ENCODE measurements around the gene JPH3. TPM values are rescaled to one million over a fixed set of nuclear protein-coding genes. Genes with fewer than 3 reads are reported as not detected.
"Not testable (repeated sequence)": the region's sequence is repeated elsewhere in the genome, so short reads cannot be mapped to it uniquely, and the experiment has no call there.

JPH3 gene
- total and polyA plus RNA-seq, 2 experiments from 2014 or later: 8.0 to 39.3 TPM

DNA sequence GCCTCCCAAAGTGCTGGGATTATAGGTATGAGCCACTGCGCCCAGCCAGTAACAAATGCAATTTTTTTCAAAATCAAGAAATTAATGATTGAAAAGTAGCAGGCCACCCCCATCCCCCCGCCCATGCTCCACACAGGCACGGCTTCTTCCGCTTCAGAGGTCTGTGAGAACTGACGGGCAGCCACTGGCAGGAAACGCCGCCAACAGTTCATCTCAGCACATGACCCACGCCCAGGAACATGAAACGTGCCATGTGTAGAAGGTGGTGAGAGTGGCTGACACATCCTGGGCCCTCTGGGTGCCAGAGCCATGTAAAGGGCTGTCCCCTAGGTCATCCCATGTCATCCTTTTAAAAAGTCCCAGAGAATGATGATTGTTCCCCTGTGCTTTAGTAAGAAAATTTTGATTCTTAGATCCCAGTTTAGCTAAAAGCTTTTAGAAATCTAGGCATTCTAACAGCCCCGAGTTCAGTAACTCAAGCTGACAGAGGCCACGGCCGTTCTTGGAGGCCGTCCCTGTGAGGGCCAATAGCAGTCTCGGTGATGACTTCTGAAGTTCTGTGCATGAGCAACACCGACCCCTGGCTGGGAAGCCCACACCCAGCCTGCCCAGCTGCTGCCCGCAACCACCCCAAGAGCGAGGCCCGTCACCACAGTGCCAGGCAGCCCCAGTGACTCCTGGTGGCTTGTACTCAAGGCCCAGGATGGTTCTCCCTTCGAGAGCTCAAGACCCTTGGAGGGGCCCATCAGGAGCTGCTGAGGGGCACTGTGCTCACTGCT, 111.3 kb downstream of the JPH3 start:
- no peak for DNase-seq (ENCODE audit: low read depth in 1 of 2, low spot score in 1 of 2)
- Histone ChIP-seq H3K27ac (no peak overlapping the region), H3K4me1 (ENCODE audit: low read depth) (peaks cover 2% of the 10 kb centered on the region), H3K9me3 (ENCODE audit: low read depth) (no peaks in the 10 kb centered on the region), H3K36me3 (peaks cover 5% of the 10 kb centered on the region), H3K4me3 (no peak overlapping the region), H3K27me3 (no peaks in the 10 kb centered on the region)
- TF ChIP-seq, protein P1, sequence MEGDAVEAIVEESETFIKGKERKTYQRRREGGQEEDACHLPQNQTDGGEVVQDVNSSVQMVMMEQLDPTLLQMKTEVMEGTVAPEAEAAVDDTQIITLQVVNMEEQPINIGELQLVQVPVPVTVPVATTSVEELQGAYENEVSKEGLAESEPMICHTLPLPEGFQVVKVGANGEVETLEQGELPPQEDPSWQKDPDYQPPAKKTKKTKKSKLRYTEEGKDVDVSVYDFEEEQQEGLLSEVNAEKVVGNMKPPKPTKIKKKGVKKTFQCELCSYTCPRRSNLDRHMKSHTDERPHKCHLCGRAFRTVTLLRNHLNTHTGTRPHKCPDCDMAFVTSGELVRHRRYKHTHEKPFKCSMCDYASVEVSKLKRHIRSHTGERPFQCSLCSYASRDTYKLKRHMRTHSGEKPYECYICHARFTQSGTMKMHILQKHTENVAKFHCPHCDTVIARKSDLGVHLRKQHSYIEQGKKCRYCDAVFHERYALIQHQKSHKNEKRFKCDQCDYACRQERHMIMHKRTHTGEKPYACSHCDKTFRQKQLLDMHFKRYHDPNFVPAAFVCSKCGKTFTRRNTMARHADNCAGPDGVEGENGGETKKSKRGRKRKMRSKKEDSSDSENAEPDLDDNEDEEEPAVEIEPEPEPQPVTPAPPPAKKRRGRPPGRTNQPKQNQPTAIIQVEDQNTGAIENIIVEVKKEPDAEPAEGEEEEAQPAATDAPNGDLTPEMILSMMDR (IDR thresholded peaks at IDR 0.05; ENCODE audit: low read depth, low read length): no peak

DNA sequence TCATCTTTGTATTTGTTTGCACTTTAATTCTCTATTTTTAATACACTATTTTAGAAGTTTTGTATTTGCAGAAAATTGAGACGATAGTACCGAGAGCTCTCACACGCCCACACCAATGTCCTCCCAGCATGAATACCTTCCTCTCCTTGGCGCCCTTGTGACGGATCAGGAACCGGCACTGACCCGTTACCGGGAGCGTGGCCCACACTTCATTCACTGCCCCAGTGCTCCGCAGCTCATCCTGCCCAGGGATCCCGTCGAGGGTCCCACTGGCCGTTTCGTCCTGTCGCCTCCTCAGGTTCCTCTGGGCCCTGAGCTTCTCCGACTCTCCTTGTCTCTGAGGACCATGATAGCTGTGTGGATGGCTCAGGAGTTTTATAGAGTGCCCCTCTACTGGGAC, 112.9 kb downstream of the JPH3 start:
- no peak overlapping the region for H3K27ac ChIP-seq
- TF ChIP-seq, protein P1 (IDR thresholded peaks at IDR 0.05; ENCODE audit: low read depth, low read length): no peak
- no peaks in the 10 kb centered on the region for H3K4me1 ChIP-seq (ENCODE audit: low read depth)
- no peaks in the 10 kb centered on the region for H3K27me3 ChIP-seq
- no peak for DNase-seq (ENCODE audit: low read depth in 1 of 2, low spot score in 1 of 2)
- H3K4me3 ChIP-seq: no peak overlapping the region
- H3K9me3 ChIP-seq (ENCODE audit: low read depth): no peaks in the 10 kb centered on the region
- H3K36me3 ChIP-seq: peaks cover 4% of the 10 kb centered on the region

DNA sequence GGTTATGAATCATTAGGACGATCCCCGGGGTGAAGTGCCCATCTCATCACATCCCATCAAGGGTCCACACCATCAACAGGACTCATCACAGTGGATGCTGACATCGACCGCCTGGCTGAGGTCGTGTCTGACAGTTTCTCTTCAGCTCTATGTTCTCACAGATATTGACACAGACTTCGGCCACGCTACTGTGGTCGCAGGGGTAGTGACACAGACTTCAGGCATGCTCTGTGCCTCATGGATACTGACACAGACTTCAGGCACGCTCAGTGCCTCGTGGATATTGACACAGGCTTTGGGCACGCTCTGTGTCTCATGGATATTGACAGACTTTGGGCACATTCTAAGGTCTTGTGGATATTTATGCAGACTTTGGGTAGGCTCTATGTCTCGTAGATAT, 113.3 kb downstream of the JPH3 start:
- TF ChIP-seq, protein P1 (IDR thresholded peaks at IDR 0.05; ENCODE audit: low read depth, low read length): no peak
- no peak overlapping the region for H3K27ac ChIP-seq
- H3K9me3 ChIP-seq (ENCODE audit: low read depth): no peaks in the 10 kb centered on the region
- peaks cover 4% of the 10 kb centered on the region for H3K36me3 ChIP-seq
- H3K4me1 ChIP-seq (ENCODE audit: low read depth): no peaks in the 10 kb centered on the region
- no peaks in the 10 kb centered on the region for H3K27me3 ChIP-seq
- DNase-seq (ENCODE audit: low read depth in 1 of 2, low spot score in 1 of 2): no peak
- no peak overlapping the region for H3K4me3 ChIP-seq

DNA sequence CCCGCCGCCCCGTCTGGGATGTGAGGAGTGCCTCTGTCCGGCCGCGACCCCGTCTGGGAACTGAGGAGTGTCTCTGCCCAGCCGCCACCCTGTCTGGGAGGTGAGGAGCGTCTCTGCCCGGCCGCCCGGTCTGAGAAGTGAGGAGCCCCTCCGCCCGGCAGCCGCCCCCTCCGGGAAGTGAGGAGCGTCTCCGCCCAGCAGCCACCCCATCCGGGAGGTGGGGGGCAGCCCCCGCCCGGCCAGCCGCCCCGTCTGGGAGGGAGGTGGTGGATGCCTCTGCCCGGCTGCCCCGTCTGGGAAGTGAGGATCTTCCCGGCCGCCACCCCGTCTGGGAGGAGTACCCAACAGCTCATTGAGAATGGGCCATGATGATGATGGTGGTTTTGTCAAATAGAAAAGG, 116.5 kb downstream of the JPH3 start:
- peaks cover 24% of the 10 kb centered on the region for H3K4me1 ChIP-seq (ENCODE audit: low read depth)

DNA sequence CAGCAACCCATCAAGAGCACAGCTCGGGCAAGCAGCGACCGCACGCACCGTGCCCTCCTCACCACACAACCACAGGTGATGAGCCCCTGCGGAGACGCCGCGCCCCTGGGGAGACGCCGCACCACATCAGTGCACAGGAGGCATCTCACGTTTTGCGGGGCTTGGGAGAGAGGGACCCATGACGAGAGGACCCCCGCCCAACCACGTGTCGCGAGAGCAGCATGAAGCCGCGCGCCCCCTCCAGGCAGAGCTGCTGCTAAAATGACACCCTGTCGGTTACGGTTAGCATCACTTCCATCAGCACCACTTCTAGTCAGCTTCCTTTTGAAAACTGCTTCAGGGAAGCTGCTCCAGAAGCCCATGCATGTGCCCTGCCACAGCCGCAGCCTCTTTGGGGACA, 118.1 kb downstream of the JPH3 start:
- H3K36me3 ChIP-seq: no peaks in the 10 kb centered on the region
- H3K4me1 ChIP-seq (ENCODE audit: low read depth): peaks cover 32% of the 10 kb centered on the region
- TF ChIP-seq, protein P1 (IDR thresholded peaks at IDR 0.05; ENCODE audit: low read depth, low read length): no peak
- H3K27me3 ChIP-seq: no peaks in the 10 kb centered on the region
- no peak for DNase-seq (ENCODE audit: low read depth in 1 of 2, low spot score in 1 of 2)
- no peak overlapping the region for H3K27ac ChIP-seq
- no peaks in the 10 kb centered on the region for H3K9me3 ChIP-seq (ENCODE audit: low read depth)
- no peak overlapping the region for H3K4me3 ChIP-seq

More for the DNA sequence above, 116.5 kb downstream of the JPH3 start:
- not testable (repeated sequence) for H3K9me3 ChIP-seq (ENCODE audit: low read depth); DNase-seq (ENCODE audit: low read depth in 1 of 2, low spot score in 1 of 2); H3K4me3 ChIP-seq; H3K27me3 ChIP-seq; H3K27ac ChIP-seq; H3K36me3 ChIP-seq
